HepG2 (cell line): Measurements from ENCODE around the gene TUBGCP5. TPM values are rescaled to one million over a fixed set of nuclear protein-coding genes. Genes with fewer than 3 reads are reported as not detected.
A peak's percentile ranks its signal among the peaks of the same experiment; 100 is the strongest.

Experiments used
- ASH2L ChIP-seq: fragments of 300-600, 200-600 bp; sonication (generic); IDR thresholded peaks from 2 replicates; pipeline ENCODE4 v1.7.0; 2017; ENCODE audit warnings: low read depth, mild to moderate bottlenecking, moderate library complexity, mixed read lengths, low read length; ENCODE audit not compliant: insufficient read length
- DPF2 ChIP-seq: sonication (generic); formaldehyde crosslinking; IDR thresholded peaks from 2 replicates; pipeline ENCODE4 v1.4.0; 2020; ENCODE audit warnings: mild to moderate bottlenecking, low read depth, missing genetic modification reagents, borderline replicate concordance
- DRAP1 ChIP-seq: IDR thresholded peaks from 2 replicates; pipeline ENCODE4 v1.6.1; 2016; ENCODE audit warnings: missing genetic modification reagents, missing compliant biosample characterization
- KAT7 ChIP-seq: IDR thresholded peaks from 2 replicates; pipeline ENCODE4 v1.6.1; 2018; ENCODE audit warnings: borderline replicate concordance, missing compliant biosample characterization
- MTF2 ChIP-seq: sonication (generic); formaldehyde crosslinking; IDR thresholded peaks from 2 replicates; pipeline ENCODE4 v1.5.0; 2020; ENCODE audit warnings: missing genetic modification reagents, borderline replicate concordance
- NRL ChIP-seq: sonication (generic); formaldehyde crosslinking; IDR thresholded peaks from 2 replicates; pipeline ENCODE4 v1.5.0; 2020; ENCODE audit warnings: missing genetic modification reagents, mild to moderate bottlenecking, moderate library complexity, borderline replicate concordance
- PHF8 ChIP-seq: sonication (generic); formaldehyde crosslinking; IDR thresholded peaks from 2 replicates; pipeline ENCODE4 v1.5.0; 2020; ENCODE audit warnings: missing genetic modification reagents
- PPARG ChIP-seq: conservative IDR thresholded peaks from 2 replicates; pipeline ENCODE4 v1.6.1; 2016; ENCODE audit warnings: missing biosample characterization, missing genetic modification reagents
- SOX13 ChIP-seq, 3 experiments: fragments of 450-650 bp in 1 of 3; sonication (generic) in 1 of 3; formaldehyde crosslinking in 1 of 3; IDR thresholded peaks in 2 of 3; conservative IDR thresholded peaks in 1 of 3; 2 replicates each; pipeline versions ENCODE4 v1.5.0 to v1.6.1; 2016 to 2020; ENCODE audit warnings: antibody characterized with exemption in 1 of 3, mild to moderate bottlenecking in 1 of 3, missing compliant biosample characterization in 1 of 3, missing genetic modification reagents in 1 of 3, moderate library complexity in 1 of 3
- TARDBP ChIP-seq: sonication (generic); formaldehyde crosslinking; IDR thresholded peaks from 2 replicates; pipeline ENCODE4 v1.8.0; 2022; ENCODE audit warnings: mild to moderate bottlenecking, missing genetic modification reagents
- TEAD3 ChIP-seq: optimal IDR thresholded peaks from 2 replicates; pipeline ENCODE3; 2016; ENCODE audit warnings: borderline replicate concordance
- ZFY ChIP-seq: sonication (generic); formaldehyde crosslinking; IDR thresholded peaks from 2 replicates; pipeline ENCODE4 v1.4.0; 2020; ENCODE audit warnings: missing genetic modification reagents
- ZNF10 ChIP-seq: sonication (generic); formaldehyde crosslinking; IDR thresholded peaks from 2 replicates; pipeline ENCODE4 v1.4.0; 2020; ENCODE audit warnings: mild to moderate bottlenecking, low read depth, missing genetic modification reagents, borderline replicate concordance
- ZNF142 ChIP-seq: sonication (generic); formaldehyde crosslinking; IDR thresholded peaks from 2 replicates; pipeline ENCODE4 v1.4.0; 2020; ENCODE audit warnings: missing genetic modification reagents
- ZNF513 ChIP-seq: sonication (generic); formaldehyde crosslinking; conservative IDR thresholded peaks from 2 replicates; pipeline ENCODE4 v1.5.0; 2020; ENCODE audit warnings: missing genetic modification reagents
- ZNF556 ChIP-seq: sonication (generic); formaldehyde crosslinking; IDR thresholded peaks from 2 replicates; pipeline ENCODE4 v1.4.0; 2020; ENCODE audit warnings: mild to moderate bottlenecking, missing genetic modification reagents, borderline replicate concordance
- ZNF768 ChIP-seq: sonication (generic); formaldehyde crosslinking; IDR thresholded peaks from 2 replicates; pipeline ENCODE4 v1.4.0; 2020; ENCODE audit warnings: missing genetic modification reagents
- ZSCAN29 ChIP-seq: sonication (generic); formaldehyde crosslinking; conservative IDR thresholded peaks from 2 replicates; pipeline ENCODE4 v1.4.0; 2020; ENCODE audit warnings: mild to moderate bottlenecking, missing genetic modification reagents
- polyA plus RNA-seq, 8 experiments: library from polyadenylated mRNA; depleted of rRNA in 3 of 8; stranded (reverse) in 7 of 8; unstranded in 1 of 8; fragments of >200 nt; fragmentation: Illumina TruSeq in 4 of 8; extraction: Trizol in 4 of 8; gene quantifications; 2 replicates each; pipeline versions ENCODE4 v1.2.1 to v1.2.3, GENCODE V29; 2011 to 2016; ENCODE audit warnings: low read depth in 4 of 8, missing spikeins in 1 of 8, mixed read lengths in 1 of 8; ENCODE audit not compliant: insufficient read depth in 1 of 8
- total RNA-seq, 5 experiments: library from RNA; depleted of rRNA; stranded (reverse); fragments of >200 nt; fragmentation: Illumina TruSeq; extraction: Trizol; gene quantifications; 2 replicates each; pipeline ENCODE4 v1.2.3, GENCODE V29; 2016; ENCODE audit warnings: low read depth in 1 of 5

The TUBGCP5 gene
- total and polyA plus RNA-seq, 2 of the 13 experiments (the other 11 are each of a cell fraction or from before 2014, with no cell fraction given): 7.2 to 25.0 TPM

GRCh38 chr15:22979238-22980188 lies 59.9 kb downstream of the TUBGCP5 start (continued):
- TF ChIP-seq ASH2L (peak; percentile 22), MTF2 (CRISPR knock-in tag) (no peak), PHF8 (CRISPR knock-in tag) (no peak; the same call in 1 of the 2 replicates), SOX13 (IDR thresholded peaks at IDR 0.05) (no peak), SOX13 (CRISPR knock-in tag; conservative IDR thresholded peaks at IDR 0.05 in 1 of 2, IDR thresholded peaks at IDR 0.05 in 1 of 2) (no peak), ZNF142 (CRISPR knock-in tag) (no peak), ZNF513 (CRISPR knock-in tag) (no peak), ZSCAN29 (CRISPR knock-in tag) (0 out of 2 replicates have a peak, but pooled peaks have one; percentile 9), DRAP1 (CRISPR knock-in tag) (no peak), ZNF768 (CRISPR knock-in tag) (no peak; the same call in 1 of the 2 replicates), ZNF556 (CRISPR knock-in tag) (no peak), ZFY (CRISPR knock-in tag) (peak; percentile 12; the same call in 1 of the 2 replicates), TARDBP (CRISPR knock-in tag) (no peak), DPF2 (CRISPR knock-in tag) (no peak), KAT7 (CRISPR knock-in tag) (no peak), NRL (CRISPR knock-in tag) (no peak), ZNF10 (CRISPR knock-in tag) (no peak), PPARG (CRISPR knock-in tag) (no peak), TEAD3 (CRISPR knock-in tag) (no peak)
